Stomach (tissue), 4 donors: ENCODE results near the gene TTLL3.

Experiments used
- POLR2A ChIP-seq, 4 donors: fragments of 450-650 bp; IDR thresholded peaks; one replicate each; pipeline ENCODE4 v1.6.1; 2016; ENCODE audit warnings: antibody characterized with exemption in 4 of 4, control low read depth in 2 of 4, mild to moderate bottlenecking in 1 of 4, moderate library complexity in 1 of 4
- TF ChIP-seq, protein P1 (sequence below), 7 experiments: fragments of 450-650 bp in 4 of 7; fragments of 200-600 bp in 3 of 7; sonication (generic) in 3 of 7; IDR thresholded peaks; one replicate each; pipeline ENCODE4 v1.5.1; 2016 to 2019; ENCODE audit warnings: antibody characterized with exemption in 7 of 7, control low read depth in 2 of 7, mild to moderate bottlenecking in 1 of 7

DNA sequence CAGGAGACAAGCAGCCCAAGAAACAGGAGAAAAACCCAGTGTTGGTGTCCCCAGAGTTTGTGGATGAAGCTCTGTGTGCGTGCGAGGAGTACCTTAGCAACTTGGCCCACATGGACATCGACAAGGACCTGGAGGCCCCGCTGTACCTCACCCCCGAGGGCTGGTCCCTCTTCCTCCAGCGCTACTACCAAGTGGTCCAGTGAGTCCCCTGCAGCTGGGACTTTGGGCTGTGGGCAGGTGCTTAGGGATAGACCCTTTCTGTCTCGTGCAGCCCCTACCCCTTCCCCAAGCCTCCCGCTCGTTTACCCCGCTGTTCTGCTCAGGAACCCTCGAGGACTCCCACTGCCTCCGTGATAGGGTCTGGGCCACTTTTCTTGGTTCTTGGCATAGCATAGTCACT is 10.5 kb downstream of the TTLL3 start:
- TF ChIP-seq, protein P1, sequence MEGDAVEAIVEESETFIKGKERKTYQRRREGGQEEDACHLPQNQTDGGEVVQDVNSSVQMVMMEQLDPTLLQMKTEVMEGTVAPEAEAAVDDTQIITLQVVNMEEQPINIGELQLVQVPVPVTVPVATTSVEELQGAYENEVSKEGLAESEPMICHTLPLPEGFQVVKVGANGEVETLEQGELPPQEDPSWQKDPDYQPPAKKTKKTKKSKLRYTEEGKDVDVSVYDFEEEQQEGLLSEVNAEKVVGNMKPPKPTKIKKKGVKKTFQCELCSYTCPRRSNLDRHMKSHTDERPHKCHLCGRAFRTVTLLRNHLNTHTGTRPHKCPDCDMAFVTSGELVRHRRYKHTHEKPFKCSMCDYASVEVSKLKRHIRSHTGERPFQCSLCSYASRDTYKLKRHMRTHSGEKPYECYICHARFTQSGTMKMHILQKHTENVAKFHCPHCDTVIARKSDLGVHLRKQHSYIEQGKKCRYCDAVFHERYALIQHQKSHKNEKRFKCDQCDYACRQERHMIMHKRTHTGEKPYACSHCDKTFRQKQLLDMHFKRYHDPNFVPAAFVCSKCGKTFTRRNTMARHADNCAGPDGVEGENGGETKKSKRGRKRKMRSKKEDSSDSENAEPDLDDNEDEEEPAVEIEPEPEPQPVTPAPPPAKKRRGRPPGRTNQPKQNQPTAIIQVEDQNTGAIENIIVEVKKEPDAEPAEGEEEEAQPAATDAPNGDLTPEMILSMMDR (IDR thresholded peaks at IDR 0.05): no peak
- TF ChIP-seq POLR2A (IDR thresholded peaks at IDR 0.05): no peak
